ENCODE data around the gene ATP1A4.

Gene ATP1A4

GRCh38 chr1:160207771-160208556, 56.6 kb downstream of the ATP1A4 start:
- DNase-seq = no peak

- no peak for DNase-seq
Observed at GRCh38 chr1:160208557-160209320, 57.3 kb downstream of the ATP1A4 start.

GRCh38 chr1:160209321-160210046, 58.1 kb downstream of the ATP1A4 start:
- DNase-seq = no peak

- DNase-seq = no peak
Observed at GRCh38 chr1:160210561-160210960, 59.2 kb downstream of the ATP1A4 start.

- DNase-seq = no peak
Observed at GRCh38 chr1:160211046-160211790, 59.8 kb downstream of the ATP1A4 start.

- no peak for DNase-seq
Observed at GRCh38 chr1:160214481-160215140, 63.2 kb downstream of the ATP1A4 start.

GRCh38 chr1:160216301-160216700, 64.9 kb downstream of the ATP1A4 start:
- peak; percentile 43 to 54 for DNase-seq

- no peak for DNase-seq
Observed at GRCh38 chr1:160217481-160218051, 66.2 kb downstream of the ATP1A4 start.

GRCh38 chr1:160219062-160219929, 67.9 kb downstream of the ATP1A4 start:
- peak; percentile 51 to 78 for DNase-seq

GRCh38 chr1:160220301-160220700, 68.9 kb downstream of the ATP1A4 start:
- DNase-seq = no peak

- DNase-seq = no peak
Observed at GRCh38 chr1:160221089-160221488, 69.7 kb downstream of the ATP1A4 start.

- DNase-seq = no peak
Observed at GRCh38 chr1:160222546-160222945, 71.1 kb downstream of the ATP1A4 start.

- no peak for DNase-seq
Observed at GRCh38 chr1:160224606-160225005, 73.2 kb downstream of the ATP1A4 start.

- DNase-seq = no peak
Observed at GRCh38 chr1:160225345-160225744, 73.9 kb downstream of the ATP1A4 start.

- no peak for DNase-seq
Observed at GRCh38 chr1:160226623-160227022, 75.2 kb downstream of the ATP1A4 start.

GRCh38 chr1:160227034-160227433, 75.6 kb downstream of the ATP1A4 start:
- DNase-seq = no peak

GRCh38 chr1:160227561-160227960, 76.2 kb downstream of the ATP1A4 start:
- no peak for DNase-seq

- DNase-seq = no peak
Observed at GRCh38 chr1:160228431-160228830, 77.0 kb downstream of the ATP1A4 start.

GRCh38 chr1:160232911-160233310, 81.5 kb downstream of the ATP1A4 start:
- no peak for DNase-seq
